SK-N-SH (cell line): ENCODE data around the gene ATP11A. TPM values are rescaled to one million over a fixed set of nuclear protein-coding genes. Genes with fewer than 3 reads are reported as not detected.

Experiments
- CTCF ChIA-PET: fragments of 300-600, 350-600 bp; formaldehyde crosslinking; extraction: SDS; loops from one replicate; lab custom pipeline; 2021; lab: Yijun Ruan, JAX
- POLR2A ChIA-PET: fragments of 350-600 bp; sonication (Branson Sonifier 250); formaldehyde crosslinking; extraction: SDS; loops from one replicate; lab custom pipeline; 2020; ENCODE audit warnings: antibody characterized with exemption, inconsistent platforms; lab: Yijun Ruan, JAX
- DNase-seq: peaks from one replicate; pipeline ENCODE4 v3.0.0; 2012
- H2AFZ ChIP-seq: fragments of 200-600 bp; sonication (generic); 2 replicates; pipeline ENCODE4 v1.8.1; 2016; ENCODE audit warnings: antibody characterized with exemption, mild to moderate bottlenecking, low read depth
- H3F3A ChIP-seq: fragments of 200-600 bp; sonication (generic); replicated peaks from 2 replicates; pipeline ENCODE3; 2016; ENCODE audit warnings: antibody characterized with exemption, mild to moderate bottlenecking; ENCODE audit not compliant: insufficient read depth
- H3K27ac ChIP-seq, 2 experiments: fragments of 200-500 bp in 1 of 2; fragments of 200-600 bp in 1 of 2; sonication (Bioruptor generic) in 1 of 2; sonication (generic), shearing (Covaris generic) in 1 of 2; 2 replicates each; pipeline versions ENCODE4 v1.5.1 to v1.6.1; 2014 to 2016; ENCODE audit warnings: low read depth in 2 of 2, inconsistent platforms in 1 of 2, low read length in 1 of 2, mild to moderate bottlenecking in 1 of 2, mixed read lengths in 1 of 2
- H3K27me3 ChIP-seq: fragments of 200-600 bp; sonication (generic), shearing (Covaris generic); 2 replicates; pipeline ENCODE4 v1.6.1; 2016; ENCODE audit warnings: mixed run types; ENCODE audit not compliant: insufficient read depth
- H3K36me3 ChIP-seq, 2 experiments: fragments of 200-500 bp in 1 of 2; fragments of 200-600 bp in 1 of 2; sonication (Bioruptor generic) in 1 of 2; sonication (generic) in 1 of 2; replicated peaks in 1 of 2; 2 replicates each; pipeline versions ENCODE3 to v1.5.1; 2014 to 2016; ENCODE audit warnings: low read length in 1 of 2, mild to moderate bottlenecking in 1 of 2; ENCODE audit not compliant: insufficient read depth in 2 of 2, control insufficient read depth in 1 of 2
- H3K4me1 ChIP-seq, 2 experiments: fragments of 200-500 bp in 1 of 2; fragments of 200-600 bp in 1 of 2; sonication (Bioruptor generic) in 1 of 2; sonication (generic), shearing (Covaris generic) in 1 of 2; 2 replicates each; pipeline versions ENCODE4 v1.5.1 to v1.6.1; 2014 to 2016; ENCODE audit warnings: low read depth in 1 of 2, low read length in 1 of 2, mixed run types in 1 of 2; ENCODE audit not compliant: insufficient read depth in 2 of 2, control insufficient read depth in 1 of 2
- H3K4me2 ChIP-seq: fragments of 200-600 bp; sonication (generic), shearing (Covaris generic); 2 replicates; pipeline ENCODE4 v1.6.1; 2017; ENCODE audit warnings: mixed run types
- H3K4me3 ChIP-seq, 2 experiments: fragments of 200-500 bp in 1 of 2; fragments of 200-600 bp in 1 of 2; sonication (Bioruptor generic) in 1 of 2; sonication (generic), shearing (Covaris generic) in 1 of 2; 2 replicates each; pipeline versions ENCODE4 v1.5.1 to v1.8.1; 2014 to 2016; ENCODE audit warnings: low read depth in 2 of 2, inconsistent platforms in 1 of 2, low read length in 1 of 2, mild to moderate bottlenecking in 1 of 2, mixed read lengths in 1 of 2, moderate library complexity in 1 of 2
- H3K79me2 ChIP-seq: fragments of 200-600 bp; sonication (generic); 2 replicates; pipeline ENCODE4 v1.8.1; 2017; ENCODE audit warnings: mild to moderate bottlenecking; ENCODE audit not compliant: insufficient read depth
- H3K9ac ChIP-seq: fragments of 200-600 bp; sonication (generic); 2 replicates; pipeline ENCODE4 v1.6.1; 2017; ENCODE audit warnings: mixed run types
- H3K9me2 ChIP-seq: fragments of 200-600 bp; sonication (generic); 2 replicates; pipeline ENCODE4 v1.6.1; 2017; ENCODE audit warnings: mixed run types
- H3K9me3 ChIP-seq: fragments of 200-600 bp; sonication (generic); 2 replicates; pipeline ENCODE4 v1.6.1; 2017; ENCODE audit warnings: mixed run types, mild to moderate bottlenecking, moderate library complexity
- H4K20me1 ChIP-seq: fragments of 200-600 bp; sonication (generic); 2 replicates; pipeline ENCODE4 v1.6.1; 2017; ENCODE audit warnings: mild to moderate bottlenecking, mixed run types; ENCODE audit not compliant: insufficient read depth
- EZH2phosphoT487 ChIP-seq: fragments of 200-600 bp; sonication (generic); IDR thresholded peaks from 2 replicates; pipeline ENCODE4 v1.6.1; 2017; ENCODE audit warnings: low read depth, mixed run types, mild to moderate bottlenecking, antibody characterized with exemption, moderate library complexity, borderline replicate concordance
- IRF3 ChIP-seq: fragments of 150-350 bp; IDR thresholded peaks from 2 replicates; pipeline ENCODE4 v1.6.1; 2016; ENCODE audit warnings: mild to moderate bottlenecking, low read depth, low read length
- JUND ChIP-seq: IDR thresholded peaks from 2 replicates; pipeline ENCODE4 v1.4.0; 2012
- MEF2A ChIP-seq: IDR thresholded peaks from 2 replicates; pipeline ENCODE4 v1.4.0; 2012; ENCODE audit warnings: low read depth, borderline replicate concordance
- NFIC ChIP-seq: IDR thresholded peaks from 2 replicates; pipeline ENCODE4 v1.4.0; 2012; ENCODE audit warnings: borderline replicate concordance
- NRF1 ChIP-seq: IDR thresholded peaks from 2 replicates; pipeline ENCODE4 v1.6.1; 2012; ENCODE audit warnings: low read depth, mild to moderate bottlenecking, low read length
- PBX3 ChIP-seq: IDR thresholded peaks from 2 replicates; pipeline ENCODE4; 2012
- POLR2AphosphoS5 ChIP-seq: IDR thresholded peaks from 2 replicates; pipeline ENCODE4 v1.6.1; 2012; ENCODE audit warnings: low read depth, low read length
- RAD21 ChIP-seq: IDR thresholded peaks from 2 replicates; pipeline ENCODE4 v1.6.1; 2012; ENCODE audit warnings: mild to moderate bottlenecking, low read length
- RCOR1 ChIP-seq: fragments of 150-350 bp; IDR thresholded peaks from 2 replicates; pipeline ENCODE4 v1.6.1; 2017; ENCODE audit warnings: antibody characterized with exemption, low read length
- RFX5 ChIP-seq: IDR thresholded peaks from 2 replicates; pipeline ENCODE4 v1.6.1; 2012; ENCODE audit warnings: mild to moderate bottlenecking, improper control_type of control experiment, low read length
- RXRA ChIP-seq: IDR thresholded peaks from 2 replicates; pipeline ENCODE4 v1.4.0; 2012; ENCODE audit warnings: low read depth, mild to moderate bottlenecking, borderline replicate concordance
- SIN3A ChIP-seq: IDR thresholded peaks from 2 replicates; pipeline ENCODE4 v1.6.1; 2012; ENCODE audit warnings: low read depth, mild to moderate bottlenecking, low read length, moderate library complexity, borderline replicate concordance
- SMC3 ChIP-seq: IDR thresholded peaks from 2 replicates; pipeline ENCODE4 v1.6.1; 2012; ENCODE audit warnings: low read depth, low read length, improper control_type of control experiment
- TCF12 ChIP-seq: IDR thresholded peaks from 2 replicates; pipeline ENCODE4 v1.4.0; 2012
- YY1 ChIP-seq: IDR thresholded peaks from 2 replicates; pipeline ENCODE4 v1.4.0; 2012; ENCODE audit warnings: low read depth, mild to moderate bottlenecking
- WGBS: methylation state at CpG from one replicate; pipeline ENCODE4 v1.1.6; 2017; ENCODE audit warnings: low lambda C conversion rate; 5-methylcytosine and 5-hydroxymethylcytosine counted together
- polyA plus RNA-seq, 3 experiments: library from polyadenylated mRNA; depleted of rRNA; stranded (reverse); fragments of >200 nt; gene quantifications; 2 replicates each; pipeline ENCODE4 v1.2.3, GENCODE V29; 2012
- TF ChIP-seq, protein P1 (sequence below): fragments of 200-600 bp; sonication (generic); IDR thresholded peaks from 2 replicates; pipeline ENCODE4 v1.6.1; 2017; ENCODE audit warnings: antibody characterized with exemption, mild to moderate bottlenecking, moderate library complexity
- TF ChIP-seq, protein P2 (sequence below): IDR thresholded peaks from 2 replicates; pipeline ENCODE4 v1.4.0; 2012; ENCODE audit warnings: low read depth, borderline replicate concordance
- TF ChIP-seq, protein P3 (sequence below): IDR thresholded peaks from 2 replicates; pipeline ENCODE4 v1.4.0; 2012; ENCODE audit warnings: low read depth, borderline replicate concordance

The ATP11A gene
- polyA plus RNA-seq, 1 of the 3 experiments (the other 2 are of a cell fraction): 4.1 TPM

GRCh38 chr13:112693831-112694497, 4.1 kb downstream of the ATP11A start:
- Histone ChIP-seq H3K36me3 (peaks cover 0 to 2% of the 10 kb centered on the region in 2 experiments), H3K9me2 (no peaks in the 10 kb centered on the region), H3K27ac (no peak overlapping the region), H3K4me3 (no peak overlapping the region), H3K79me2 (peaks cover 20% of the 10 kb centered on the region; the same call in 1 of the 2 replicates), H4K20me1 (no peaks in the 10 kb centered on the region), H3K4me2 (no peak overlapping the region; the same call in 1 of the 2 replicates), H2AFZ (no peak overlapping the region), H3K27me3 (no peaks in the 10 kb centered on the region), H3K4me1 (peaks cover 0 to 29% of the 10 kb centered on the region in 2 experiments; a peak in 3 of 4 replicates), H3F3A (no peaks in the 10 kb centered on the region), H3K9me3 (no peaks in the 10 kb centered on the region), H3K9ac (no peak overlapping the region)
- POLR2A ChIA-PET: no interaction called here
- DNase-seq: no peak
- 93% methylated on average over 9 of the region's 13 CpGs for WGBS
- CTCF ChIA-PET: interaction anchor here (1.0 to 3.3 kb wide), 4 partner anchors 17 to 335 kb away, joined by 3 to 9 read pairs (median 4); no protein-coding TSS in a partner anchor
- no peak for TF ChIP-seq NFIC
- no peak for TF ChIP-seq NRF1
- no peak for TF ChIP-seq SMC3
- TF ChIP-seq IRF3: no peak
- TF ChIP-seq TCF12: no peak
- no peak for TF ChIP-seq PBX3
- TF ChIP-seq, protein P1, sequence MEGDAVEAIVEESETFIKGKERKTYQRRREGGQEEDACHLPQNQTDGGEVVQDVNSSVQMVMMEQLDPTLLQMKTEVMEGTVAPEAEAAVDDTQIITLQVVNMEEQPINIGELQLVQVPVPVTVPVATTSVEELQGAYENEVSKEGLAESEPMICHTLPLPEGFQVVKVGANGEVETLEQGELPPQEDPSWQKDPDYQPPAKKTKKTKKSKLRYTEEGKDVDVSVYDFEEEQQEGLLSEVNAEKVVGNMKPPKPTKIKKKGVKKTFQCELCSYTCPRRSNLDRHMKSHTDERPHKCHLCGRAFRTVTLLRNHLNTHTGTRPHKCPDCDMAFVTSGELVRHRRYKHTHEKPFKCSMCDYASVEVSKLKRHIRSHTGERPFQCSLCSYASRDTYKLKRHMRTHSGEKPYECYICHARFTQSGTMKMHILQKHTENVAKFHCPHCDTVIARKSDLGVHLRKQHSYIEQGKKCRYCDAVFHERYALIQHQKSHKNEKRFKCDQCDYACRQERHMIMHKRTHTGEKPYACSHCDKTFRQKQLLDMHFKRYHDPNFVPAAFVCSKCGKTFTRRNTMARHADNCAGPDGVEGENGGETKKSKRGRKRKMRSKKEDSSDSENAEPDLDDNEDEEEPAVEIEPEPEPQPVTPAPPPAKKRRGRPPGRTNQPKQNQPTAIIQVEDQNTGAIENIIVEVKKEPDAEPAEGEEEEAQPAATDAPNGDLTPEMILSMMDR: no peak
- no peak for TF ChIP-seq RCOR1
- TF ChIP-seq RXRA: no peak
- TF ChIP-seq RFX5: no peak
- TF ChIP-seq YY1: no peak
- no peak for TF ChIP-seq JUND
- TF ChIP-seq, protein P2, sequence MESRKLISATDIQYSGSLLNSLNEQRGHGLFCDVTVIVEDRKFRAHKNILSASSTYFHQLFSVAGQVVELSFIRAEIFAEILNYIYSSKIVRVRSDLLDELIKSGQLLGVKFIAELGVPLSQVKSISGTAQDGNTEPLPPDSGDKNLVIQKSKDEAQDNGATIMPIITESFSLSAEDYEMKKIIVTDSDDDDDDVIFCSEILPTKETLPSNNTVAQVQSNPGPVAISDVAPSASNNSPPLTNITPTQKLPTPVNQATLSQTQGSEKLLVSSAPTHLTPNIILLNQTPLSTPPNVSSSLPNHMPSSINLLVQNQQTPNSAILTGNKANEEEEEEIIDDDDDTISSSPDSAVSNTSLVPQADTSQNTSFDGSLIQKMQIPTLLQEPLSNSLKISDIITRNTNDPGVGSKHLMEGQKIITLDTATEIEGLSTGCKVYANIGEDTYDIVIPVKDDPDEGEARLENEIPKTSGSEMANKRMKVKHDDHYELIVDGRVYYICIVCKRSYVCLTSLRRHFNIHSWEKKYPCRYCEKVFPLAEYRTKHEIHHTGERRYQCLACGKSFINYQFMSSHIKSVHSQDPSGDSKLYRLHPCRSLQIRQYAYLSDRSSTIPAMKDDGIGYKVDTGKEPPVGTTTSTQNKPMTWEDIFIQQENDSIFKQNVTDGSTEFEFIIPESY: no peak
- no peak for TF ChIP-seq POLR2AphosphoS5
- no peak for TF ChIP-seq RAD21
- TF ChIP-seq, protein P3, sequence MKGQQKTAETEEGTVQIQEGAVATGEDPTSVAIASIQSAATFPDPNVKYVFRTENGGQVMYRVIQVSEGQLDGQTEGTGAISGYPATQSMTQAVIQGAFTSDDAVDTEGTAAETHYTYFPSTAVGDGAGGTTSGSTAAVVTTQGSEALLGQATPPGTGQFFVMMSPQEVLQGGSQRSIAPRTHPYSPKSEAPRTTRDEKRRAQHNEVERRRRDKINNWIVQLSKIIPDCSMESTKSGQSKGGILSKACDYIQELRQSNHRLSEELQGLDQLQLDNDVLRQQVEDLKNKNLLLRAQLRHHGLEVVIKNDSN: no peak
- TF ChIP-seq EZH2phosphoT487: no peak
- TF ChIP-seq SIN3A: no peak
- no peak for TF ChIP-seq MEF2A
